ENCODE results near the gene EHBP1L1. TPM values are rescaled to one million over a fixed set of nuclear protein-coding genes. Genes with fewer than 3 reads are reported as not detected.

Gene EHBP1L1
- 69.5 and 103 TPM in 2 replicates for total RNA-seq

DNA sequence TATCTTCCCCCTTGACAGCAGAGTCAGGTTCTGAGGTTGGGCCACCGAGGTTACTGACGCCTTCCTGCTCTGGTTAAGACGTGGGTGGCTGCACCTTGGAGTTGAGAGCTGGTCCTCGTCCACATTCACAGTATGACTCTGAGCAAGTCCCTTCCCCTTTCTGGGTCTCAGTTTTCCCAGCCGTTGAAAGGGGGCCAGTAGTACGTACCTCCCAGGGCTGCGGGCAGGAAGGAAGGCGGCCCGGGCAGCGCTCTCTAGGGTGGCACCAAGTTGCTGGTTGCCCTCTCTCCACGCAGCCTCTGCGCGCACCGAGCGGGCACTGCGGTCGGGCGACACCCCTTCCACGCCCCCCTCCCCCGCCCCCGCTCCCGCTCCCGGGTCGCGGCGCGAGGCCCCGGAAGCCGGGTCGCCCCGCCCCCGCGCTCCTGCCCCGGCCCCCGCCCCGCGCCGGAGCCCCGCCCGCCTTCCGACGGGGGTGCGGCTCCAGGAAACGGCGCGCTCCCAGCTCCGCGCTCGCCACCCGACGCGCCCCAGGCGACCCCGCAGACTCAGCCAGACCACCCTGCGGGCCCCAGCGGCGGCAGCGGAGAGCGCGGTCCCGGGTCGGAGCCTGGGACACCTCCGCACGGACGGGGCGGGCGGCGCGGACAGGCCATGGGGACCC lies at the start of gene EHBP1L1:
Gene EHBP1L1 (plus strand): TSS at position 486 of the 664 bp plus-strand sequence. CDS start 250 bp downstream, outside the sequence.

DNA sequence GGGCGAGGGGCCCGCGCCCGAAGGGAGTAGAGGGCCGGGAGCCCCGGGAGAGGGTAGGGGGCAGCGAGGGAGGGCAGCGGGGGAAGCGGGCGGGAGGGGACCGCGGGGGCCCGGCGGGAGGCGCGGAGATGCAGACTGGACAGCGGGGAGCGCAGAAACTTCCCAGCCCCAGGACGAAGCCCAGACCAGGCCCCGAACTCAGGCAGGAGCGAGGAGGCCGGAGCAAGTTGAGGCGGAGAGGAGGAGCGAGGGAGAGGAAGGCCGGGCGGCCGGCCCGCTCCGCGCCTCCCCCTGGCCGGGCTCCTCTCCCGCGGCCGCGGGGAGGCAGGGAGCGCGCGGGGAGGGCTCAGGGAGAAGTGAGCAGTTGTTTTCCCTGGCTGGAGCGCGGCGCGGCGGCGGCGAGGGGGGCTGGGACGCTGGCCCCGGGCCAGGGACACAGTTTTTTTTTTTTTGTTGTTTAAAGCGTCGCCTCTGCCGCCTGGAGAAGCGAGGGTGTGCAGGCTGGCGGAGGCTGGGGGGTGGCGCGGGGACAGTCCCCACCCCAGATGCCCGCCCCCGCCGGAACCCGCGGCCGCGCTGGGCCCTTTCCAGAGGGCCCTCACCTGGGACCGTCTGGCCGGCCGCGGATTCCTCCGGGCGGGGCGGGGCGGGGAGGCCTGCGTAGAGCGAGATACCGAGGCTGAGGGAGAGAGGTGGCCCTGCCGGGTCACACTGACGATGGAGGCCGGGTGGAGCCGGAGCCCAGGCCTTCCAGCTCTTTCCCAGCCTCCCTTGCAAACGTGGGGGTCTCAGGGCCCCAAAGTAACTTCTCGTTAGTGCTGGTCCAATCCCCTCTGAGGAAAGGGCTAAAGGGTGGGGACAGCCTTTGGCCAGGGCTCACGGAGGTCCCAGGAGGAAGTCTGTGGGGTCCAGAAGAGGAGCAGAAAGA lies 17.6 kb upstream of the EHBP1L1 start, which contains the start of gene LTBP3:
Gene LTBP3 (minus strand): TSS at position 358 of the 928 bp plus-strand sequence. CDS start 400 bp downstream, outside the sequence.

DNA sequence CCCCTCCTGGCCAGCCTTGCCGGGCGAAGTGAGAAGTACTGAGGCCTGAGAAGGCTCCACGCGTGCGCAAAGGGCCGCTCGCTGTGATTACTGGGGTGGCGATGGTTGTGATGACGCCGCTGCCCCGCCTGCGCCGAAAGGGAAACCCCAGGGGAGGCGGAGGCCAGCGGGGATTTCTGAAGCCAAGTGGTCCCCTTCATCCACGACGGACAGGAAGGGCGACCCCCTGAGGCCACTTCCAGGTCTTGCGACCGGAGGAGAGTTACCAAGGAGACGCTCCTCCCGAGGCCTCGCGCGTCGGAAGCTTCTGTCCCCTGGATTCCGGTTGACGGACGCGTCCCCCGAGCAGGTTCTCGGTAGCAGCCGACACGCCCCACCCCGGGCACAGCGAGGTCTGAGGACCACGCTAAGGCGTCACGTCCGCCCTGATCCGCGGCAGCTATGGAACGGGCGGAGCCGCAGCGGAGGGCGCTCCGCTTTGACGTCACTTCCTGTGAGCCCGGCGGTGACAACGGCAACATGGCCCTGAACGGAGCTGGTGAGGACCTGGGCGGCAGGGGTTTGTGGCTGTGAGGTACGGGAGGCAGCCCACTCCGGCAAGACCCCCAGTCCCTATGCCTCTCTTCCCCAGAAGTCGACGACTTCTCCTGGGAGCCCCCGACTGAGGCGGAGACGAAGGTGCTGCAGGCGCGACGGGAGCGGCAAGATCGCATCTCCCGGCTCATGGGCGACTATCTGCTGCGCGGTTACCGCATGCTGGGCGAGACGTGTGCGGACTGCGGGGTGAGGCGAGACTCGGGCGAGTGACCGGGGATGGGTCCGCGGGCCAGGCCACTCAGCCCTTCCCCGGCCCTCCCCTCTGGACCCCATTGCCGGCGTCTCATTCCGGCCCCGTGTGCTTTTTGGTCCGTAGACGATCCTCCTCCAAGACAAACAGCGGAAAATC lies 5.6 kb upstream of the EHBP1L1 start, which contains the start of gene ZNRD2:
Gene ZNRD2 (plus strand): TSS at position 505 of the 946 bp plus-strand sequence. CDS start 15 bp downstream, at position 520.

DNA sequence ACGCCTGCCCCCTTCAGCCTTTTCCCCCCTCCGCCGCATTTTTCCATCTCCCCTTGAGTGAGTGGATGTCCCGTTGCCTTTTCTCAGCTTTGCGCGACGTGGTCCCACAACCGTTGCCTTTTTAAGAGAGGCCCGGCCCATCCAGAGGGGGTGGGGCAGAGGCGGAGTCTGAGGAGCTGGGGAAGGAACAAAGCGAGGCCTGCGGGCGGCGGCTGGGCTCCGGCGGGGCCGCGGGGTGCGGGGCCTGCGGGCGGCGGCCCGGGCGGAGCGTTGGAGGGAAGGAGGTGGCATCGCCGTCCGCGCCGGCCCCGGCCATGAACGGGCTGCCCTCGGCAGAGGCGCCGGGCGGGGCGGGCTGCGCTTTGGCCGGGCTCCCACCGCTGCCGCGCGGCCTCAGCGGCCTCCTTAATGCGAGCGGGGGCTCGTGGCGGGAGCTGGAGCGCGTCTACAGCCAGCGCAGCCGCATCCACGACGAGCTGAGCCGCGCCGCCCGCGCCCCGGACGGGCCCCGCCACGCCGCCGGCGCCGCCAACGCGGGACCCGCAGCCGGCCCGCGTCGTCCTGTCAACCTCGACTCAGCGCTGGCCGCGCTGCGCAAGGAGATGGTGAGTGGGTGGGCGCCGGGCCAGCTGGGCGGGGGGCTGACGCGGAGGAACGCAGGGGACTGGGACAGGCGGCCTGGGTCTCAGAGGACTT lies 3.3 kb upstream of the EHBP1L1 start, which contains the start of gene FAM89B:
Gene FAM89B (plus strand): TSS at position 183 of the 696 bp plus-strand sequence. CDS start 132 bp downstream, at position 315.

DNA sequence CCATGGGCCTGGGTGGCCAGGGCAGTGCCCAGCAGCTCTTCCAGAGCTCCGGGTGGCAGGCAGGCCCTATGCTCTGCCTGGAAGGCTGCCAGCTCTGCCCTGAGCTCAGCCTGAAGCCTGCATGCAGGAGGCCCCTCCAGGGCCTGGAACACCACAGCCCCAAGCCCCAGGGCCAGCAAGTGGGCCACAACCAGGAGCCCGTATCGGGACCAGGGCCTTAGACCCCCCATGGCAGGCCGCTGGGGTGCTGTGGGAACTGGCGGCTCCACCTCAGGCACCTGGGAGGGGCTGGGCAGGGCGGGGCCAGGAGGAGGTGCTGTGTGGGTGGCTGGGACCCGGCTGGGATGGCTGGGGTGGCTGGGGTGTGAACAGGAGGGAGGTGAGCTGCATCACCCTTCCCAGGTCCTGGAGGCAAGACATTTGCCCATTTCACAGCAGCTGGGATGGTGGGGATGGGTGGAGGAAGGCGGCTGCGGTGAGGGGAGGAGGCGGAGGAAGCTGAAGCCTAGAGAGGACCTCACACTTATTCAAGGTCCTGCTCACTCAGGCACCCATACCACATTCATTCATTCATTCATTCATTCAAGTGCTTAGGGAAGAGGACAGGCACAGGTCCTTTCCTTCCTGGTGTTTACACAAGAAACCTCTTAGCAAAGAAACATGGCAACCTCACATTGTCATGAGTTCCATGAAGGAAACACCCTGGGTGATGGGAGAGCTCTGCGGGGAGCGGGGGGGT lies 19.9 kb downstream of the EHBP1L1 start, which contains the start of gene KCNK7:
Gene KCNK7 (minus strand): TSS at position 258 of the 739 bp plus-strand sequence. CDS start 28 bp downstream, at position 230.

DNA sequence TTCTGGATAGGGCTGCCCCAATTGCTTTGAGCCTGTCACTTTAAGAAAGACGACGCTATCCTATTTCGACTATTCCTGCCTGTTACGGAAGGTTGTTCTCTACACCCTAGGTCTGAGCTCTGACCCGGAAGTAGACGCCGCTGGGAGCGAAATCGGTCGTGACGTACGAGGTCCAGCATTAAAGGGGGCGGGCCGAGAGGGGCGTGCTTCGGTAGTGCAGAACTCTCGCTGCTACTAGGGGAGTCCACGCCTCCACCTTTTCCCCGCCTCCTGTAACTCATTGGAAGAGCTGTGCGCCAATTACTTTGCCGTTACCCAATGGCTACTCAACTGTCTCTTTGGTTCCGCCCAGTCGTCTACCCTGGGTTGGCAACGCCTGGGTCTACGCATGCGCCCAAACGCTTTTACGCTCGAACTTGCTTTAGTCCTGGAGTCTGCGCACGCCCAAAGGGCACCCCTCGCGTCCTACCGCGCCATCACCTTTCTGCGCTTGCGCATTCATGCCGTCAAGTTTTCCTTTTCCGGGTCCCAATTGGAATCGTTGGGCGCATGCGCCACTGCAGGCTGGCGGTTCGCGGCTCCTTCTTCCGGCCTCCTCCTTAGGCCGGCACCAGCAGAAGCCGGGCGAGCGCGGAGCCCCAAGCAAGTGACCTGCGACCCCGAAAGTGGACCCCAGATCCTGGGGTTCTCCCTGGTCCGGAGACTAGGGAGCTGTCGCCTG lies 39.5 kb downstream of the EHBP1L1 start, which contains the start of gene PCNX3:
Gene PCNX3 (plus strand): TSS at position 548 of the 721 bp plus-strand sequence. CDS start 536 bp downstream, outside the sequence.

DNA sequence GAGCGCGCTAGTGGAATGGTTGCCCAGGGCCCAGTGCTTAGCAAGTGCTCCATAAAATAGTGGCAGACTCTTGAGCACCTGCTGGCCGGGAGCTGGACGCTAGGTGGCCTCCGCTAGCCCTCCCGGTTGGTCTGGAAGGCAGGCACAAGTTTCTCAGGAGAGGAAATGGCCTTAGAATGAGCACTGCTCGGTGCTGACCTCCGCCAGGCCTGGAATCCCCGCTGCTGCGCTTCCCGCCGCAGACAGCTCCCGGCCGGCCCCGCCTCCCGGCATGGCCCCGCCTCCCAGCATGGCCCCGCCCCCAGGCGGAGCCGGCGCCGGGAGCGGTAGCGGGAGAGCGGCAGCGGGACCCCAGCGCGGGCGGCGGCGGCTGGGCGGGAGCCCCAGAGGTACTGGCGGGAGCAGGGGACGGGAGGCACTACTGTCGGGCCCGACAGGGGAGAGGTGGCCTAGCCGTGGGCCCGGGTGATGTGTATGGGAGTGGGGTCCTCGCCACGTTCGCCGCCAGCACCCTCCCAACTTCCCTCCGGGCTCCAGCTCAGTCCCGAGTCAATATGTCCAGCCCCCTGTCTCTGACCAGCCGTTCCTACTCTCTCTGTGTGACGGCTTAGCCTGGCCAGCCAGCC lies 62.1 kb downstream of the EHBP1L1 start, which contains the start of gene SIPA1:
Gene SIPA1 (plus strand): TSS at position 308 of the 626 bp plus-strand sequence. CDS start 2,821 bp downstream, outside the sequence.

Other genes starting within 250 kb of the EHBP1L1 start
- gene DPF2, start 242.2 kb upstream of the EHBP1L1 start, total RNA-seq, result 38.3 and 53.9 TPM in 2 replicates
- 0.05 and 0.30 TPM in 2 replicates for gene TIGD3, start 221.3 kb upstream of the EHBP1L1 start, total RNA-seq
- 1.2 and 1.5 TPM in 2 replicates for gene SLC25A45, start 193.4 kb upstream of the EHBP1L1 start, total RNA-seq
- 38.9 and 46.0 TPM in 2 replicates for gene FRMD8, start 189.4 kb upstream of the EHBP1L1 start, total RNA-seq
- 241 and 258 TPM in 2 replicates for gene NEAT1, start 153.3 kb upstream of the EHBP1L1 start, total RNA-seq
- gene MALAT1, start 77.0 kb upstream of the EHBP1L1 start, total RNA-seq, result 11,132 and 13,288 TPM in 2 replicates
- 91.8 and 103 TPM in 2 replicates for gene SCYL1, start 51.0 kb upstream of the EHBP1L1 start, total RNA-seq
- gene LTBP3, start 17.7 kb upstream of the EHBP1L1 start, total RNA-seq, result 140 and 192 TPM in 2 replicates
- gene ZNRD2, start 5.6 kb upstream of the EHBP1L1 start, total RNA-seq, result 37.7 and 43.6 TPM in 2 replicates
- 27.3 and 34.8 TPM in 2 replicates for gene FAM89B, start 3.5 kb upstream of the EHBP1L1 start, total RNA-seq
- 0.09 and 0.30 TPM in 2 replicates for gene KCNK7, start 19.7 kb downstream of the EHBP1L1 start, total RNA-seq
- 16.3 and 33.3 TPM in 2 replicates for gene MAP3K11, start 38.2 kb downstream of the EHBP1L1 start, total RNA-seq
- gene PCNX3, start 39.7 kb downstream of the EHBP1L1 start, total RNA-seq, result 17.2 and 35.6 TPM in 2 replicates
- 17.2 and 37.5 TPM in 2 replicates for gene SIPA1, start 62.0 kb downstream of the EHBP1L1 start, total RNA-seq
- 18.1 and 22.8 TPM in 2 replicates for gene RELA, start 86.9 kb downstream of the EHBP1L1 start, total RNA-seq
- 28.3 and 33.3 TPM in 2 replicates for gene KAT5, start 136.2 kb downstream of the EHBP1L1 start, total RNA-seq
- 17.3 and 52.9 TPM in 2 replicates for gene RNASEH2C, start 144.7 kb downstream of the EHBP1L1 start, total RNA-seq
- gene AP5B1, start 204.9 kb downstream of the EHBP1L1 start, total RNA-seq, result 8.3 and 11.2 TPM in 2 replicates
- not detected in 2 replicates for gene OVOL1, start 211.0 kb downstream of the EHBP1L1 start, total RNA-seq